D721Med (cell line): ENCODE results near the gene VDAC1.

Experiments used
- DNase-seq: peaks from one replicate; pipeline ENCODE4 v3.0.0; 2011; ENCODE audit warnings: low spot score; ENCODE audit not compliant: insufficient read length
- FAIRE-seq: peaks from 2 replicates; lab custom pipeline; 2011; peaks lifted over from hg19 to GRCh38; lab: Jason Lieb, UNC
- CTCF ChIP-seq: IDR thresholded peaks from 2 replicates; pipeline ENCODE4 v1.5.1; 2012; ENCODE audit warnings: mild to moderate bottlenecking, control low read depth; ENCODE audit not compliant: insufficient read depth; ENCODE audit errors: missing control alignments

VDAC1 gene

DNA sequence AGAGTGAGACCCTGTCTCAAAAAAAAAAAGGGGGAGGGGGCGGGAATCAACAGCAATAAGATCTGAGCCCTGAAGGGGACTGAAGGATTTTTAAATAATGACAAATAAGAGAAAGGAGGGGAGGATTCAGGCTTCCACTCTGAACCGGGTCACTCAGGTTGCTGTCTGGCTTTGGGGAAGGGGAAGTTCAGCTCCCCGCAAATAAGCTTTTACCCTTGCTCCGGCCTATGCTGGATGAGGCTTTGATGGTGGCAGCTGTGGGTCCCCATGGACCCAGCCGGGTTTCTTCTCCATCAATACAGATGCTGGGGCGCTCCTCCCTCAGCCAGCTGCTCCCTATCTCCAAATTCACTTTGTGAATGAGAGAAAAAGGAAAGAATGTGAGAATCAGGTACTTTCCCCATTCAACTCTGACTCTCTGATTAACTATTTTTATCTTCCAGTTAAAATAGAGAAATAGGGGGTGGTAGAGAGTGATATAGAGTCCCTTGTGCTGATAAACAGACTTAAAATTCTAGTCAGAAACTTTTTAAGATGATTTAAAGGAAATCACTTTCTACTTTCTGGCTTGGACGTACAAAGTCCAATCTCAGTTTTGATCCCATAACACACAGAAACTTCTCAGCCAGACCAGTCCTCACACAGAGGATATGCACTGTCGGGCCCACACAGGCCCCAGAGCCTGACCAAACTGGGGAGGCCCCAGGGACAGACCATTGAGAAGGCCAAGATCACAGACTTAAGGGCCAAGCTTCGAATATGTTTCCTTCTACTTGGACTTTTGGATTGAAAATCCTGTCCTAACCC is 76.0 kb downstream of the VDAC1 start:
- no peak for FAIRE-seq
- DNase-seq: no peak
- no peak for TF ChIP-seq CTCF

GRCh38 chr5:133927300-133928180 is 77.2 kb downstream of the VDAC1 start:
- no peak for TF ChIP-seq CTCF
- no peak for FAIRE-seq
- DNase-seq: no peak

DNA sequence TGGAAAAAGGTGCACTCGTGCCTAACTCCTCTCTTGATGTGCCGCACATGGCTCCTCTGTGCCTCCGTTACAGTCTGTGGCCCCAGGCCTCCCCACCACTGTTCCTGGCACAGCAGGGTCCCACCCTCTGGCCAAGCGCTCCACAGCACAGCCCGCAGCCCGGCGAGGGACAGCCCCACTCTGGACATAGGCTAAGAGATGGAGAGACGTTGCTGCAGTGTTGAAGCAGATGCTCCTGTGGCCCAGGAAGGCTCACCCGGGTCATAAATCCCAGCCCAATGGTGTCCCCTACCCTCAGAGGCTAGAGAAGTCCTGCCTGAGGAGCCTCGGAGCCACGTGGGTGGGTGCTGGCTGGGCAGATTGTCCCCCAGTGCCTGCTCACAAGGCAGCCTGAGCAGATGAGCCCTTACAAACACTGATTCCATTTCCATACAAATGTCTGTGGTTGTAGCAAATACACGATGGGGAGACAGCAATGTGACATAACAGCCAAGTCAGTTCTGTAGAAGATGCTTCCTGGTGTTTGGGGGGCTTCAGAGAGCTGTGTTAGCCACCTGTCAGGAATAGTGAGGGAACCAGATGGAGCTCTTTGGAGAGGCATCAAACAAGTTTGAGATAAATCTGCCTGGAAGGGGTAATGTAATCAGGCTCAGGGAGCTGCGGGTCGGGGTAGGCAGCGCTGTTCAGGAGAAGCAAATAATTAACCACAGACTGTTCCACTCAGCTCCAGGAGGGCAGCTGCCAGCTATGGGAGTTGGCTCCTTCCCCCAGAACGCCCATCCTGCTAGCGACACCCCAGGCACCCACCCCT is 78.1 kb downstream of the VDAC1 start:
- TF ChIP-seq CTCF: no peak
- FAIRE-seq (no peak), DNase-seq (no peak)

DNA sequence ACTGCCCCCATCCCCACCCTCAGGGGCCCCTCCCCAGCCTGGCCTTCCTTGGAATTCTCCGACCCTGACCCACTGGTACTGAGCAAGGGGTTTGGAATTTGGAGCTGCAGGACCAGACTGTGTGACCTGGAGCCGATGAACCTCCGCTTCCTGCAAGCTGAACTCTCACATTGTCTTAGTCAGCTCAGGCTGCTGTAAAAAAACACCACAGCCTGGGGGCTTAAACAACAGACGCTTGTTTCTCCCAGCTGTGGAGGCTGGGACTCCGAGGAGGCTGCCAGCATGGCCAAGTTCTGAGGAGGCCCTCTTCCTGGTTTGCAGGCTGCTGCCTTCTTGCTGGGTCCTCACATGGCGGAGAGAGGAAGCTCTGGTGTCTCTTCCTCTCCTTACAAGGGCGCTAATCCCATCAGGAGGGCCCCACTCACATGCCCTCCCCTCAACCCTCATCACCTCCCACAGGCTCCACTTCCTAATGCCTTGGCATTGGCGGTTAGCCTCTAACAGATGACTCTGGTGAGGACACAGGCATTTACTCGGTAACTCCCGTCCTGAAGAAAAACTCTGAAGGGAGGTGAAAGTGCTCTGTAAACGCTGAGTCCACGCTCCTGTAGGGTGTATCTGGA is 78.8 kb downstream of the VDAC1 start:
- no peak for FAIRE-seq
- TF ChIP-seq CTCF: no peak
- DNase-seq: no peak

DNA sequence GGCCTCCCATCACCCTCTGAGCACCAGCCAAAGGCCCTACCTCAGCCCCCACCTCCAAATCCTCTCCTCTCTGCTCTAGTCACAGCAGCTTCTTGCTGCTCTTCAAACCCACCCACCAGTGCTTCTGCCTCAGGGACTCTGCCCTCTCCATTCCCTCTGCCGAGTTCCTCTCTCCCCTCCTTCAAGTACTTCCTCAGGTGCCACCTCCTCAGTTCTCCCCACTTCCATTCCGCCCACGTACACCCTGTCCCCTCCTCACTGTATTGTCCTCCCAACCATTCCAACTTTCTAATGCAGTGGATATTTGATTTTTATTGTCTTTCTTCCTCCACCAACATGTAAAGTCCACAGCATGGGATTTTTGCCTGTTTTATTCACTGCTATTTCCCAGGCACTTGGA is 79.5 kb downstream of the VDAC1 start:
- DNase-seq (no peak), FAIRE-seq (no peak)

More for the DNA sequence above, 79.5 kb downstream of the VDAC1 start:
- TF ChIP-seq CTCF: no peak
